Transverse colon (tissue), 4 donors: ENCODE measurements around the gene OBSCN. TPM values are rescaled to one million over a fixed set of nuclear protein-coding genes. Genes with fewer than 3 reads are reported as not detected.
"Not testable (repeated sequence)": the region's sequence is repeated elsewhere in the genome, so short reads cannot be mapped to it uniquely, and the experiment has no call there.

ENCODE experiments used
- DNase-seq: peaks from one replicate; pipeline ENCODE4 v3.0.0-alpha.2; 2019
- H3K27ac ChIP-seq, 4 donors: fragments of 200-600 bp; sonication (generic); 2 replicates each; pipeline ENCODE4 v1.5.1; 2016 to 2018; ENCODE audit warnings: inconsistent platforms in 4 of 4
- H3K27me3 ChIP-seq: fragments of 200-600 bp; sonication (generic); 2 replicates; pipeline ENCODE4 v1.5.1; 2017; ENCODE audit warnings: inconsistent platforms
- H3K36me3 ChIP-seq, 4 donors: fragments of 200-600 bp; sonication (generic); 2 replicates each; pipeline ENCODE4 v1.5.1; 2017 to 2019; ENCODE audit warnings: inconsistent platforms in 4 of 4
- H3K4me1 ChIP-seq, 4 donors: fragments of 200-600 bp; sonication (generic); 2 replicates each; pipeline ENCODE4 v1.5.1; 2017 to 2020; ENCODE audit warnings: inconsistent platforms in 4 of 4
- H3K4me3 ChIP-seq, 4 donors: fragments of 200-600 bp; sonication (generic); 1 replicate in 1 of 4; 2 replicates in 3 of 4; pipeline versions ENCODE4 v1.5.1 to v1.6.1; 2017 to 2019; ENCODE audit warnings: inconsistent platforms in 4 of 4
- H3K9me3 ChIP-seq, 2 donors: fragments of 200-600 bp; sonication (generic); 2 replicates each; pipeline ENCODE4 v1.5.1; 2017 to 2019; ENCODE audit warnings: inconsistent platforms in 2 of 2
- EP300 ChIP-seq: sonication (generic); formaldehyde crosslinking; IDR thresholded peaks from one replicate; pipeline ENCODE4 v1.6.1; 2017; ENCODE audit warnings: antibody characterized with exemption, low read depth
- POLR2A ChIP-seq: fragments of 450-650 bp; IDR thresholded peaks from one replicate; pipeline ENCODE4 v1.6.1; 2016; ENCODE audit warnings: antibody characterized with exemption, mild to moderate bottlenecking, moderate library complexity
- POLR2AphosphoS5 ChIP-seq, 3 donors: sonication (generic); formaldehyde crosslinking; IDR thresholded peaks; one replicate each; pipeline ENCODE4 v1.6.1; 2016; ENCODE audit warnings: antibody characterized with exemption in 3 of 3
- WGBS, 2 donors: methylation state at CpG; one replicate each; pipeline ENCODE4 v1.1.5; 2018; ENCODE audit warnings: low coverage in 1 of 2; 5-methylcytosine and 5-hydroxymethylcytosine counted together
- in situ Hi-C, 4 donors: fragments of 200-750 bp; cut with MboI; loops; one replicate each; pipeline versions ENCODE4 v1.15.0 to v1.15.1; 2017; ENCODE audit warnings: low sequenced_read_pairs in 3 of 4, low pct_ligation_motif_present in 1 of 4, low pct_unique_long_range_greater_than_20kb in 1 of 4
- intact Hi-C: fragments of 100-400 bp; cut with DNase I; formaldehyde crosslinking; loops from one replicate; pipeline ENCODE4 v1.15.1; 2023; ENCODE audit warnings: low total_unique reads
- total RNA-seq, 4 donors: library from RNA; depleted of rRNA; stranded (reverse); fragments of >200 nt; gene quantifications; one replicate each; pipeline ENCODE4 v1.1.0, GENCODE V29; 2016
- TF ChIP-seq, protein P1 (sequence below), 5 experiments: fragments of 200-600 bp in 3 of 5; fragments of 450-650 bp in 2 of 5; sonication (generic) in 3 of 5; IDR thresholded peaks; 1 replicate in 2 of 5; 2 replicates in 3 of 5; pipeline ENCODE4 v1.5.1; 2016 to 2017; ENCODE audit warnings: antibody characterized with exemption in 5 of 5, inconsistent platforms in 3 of 5, mild to moderate bottlenecking in 2 of 5, moderate library complexity in 1 of 5

OBSCN gene
- total RNA-seq, 4 donors from 2014 or later = 11.9 to 21.7 (median 15.8) TPM

DNA sequence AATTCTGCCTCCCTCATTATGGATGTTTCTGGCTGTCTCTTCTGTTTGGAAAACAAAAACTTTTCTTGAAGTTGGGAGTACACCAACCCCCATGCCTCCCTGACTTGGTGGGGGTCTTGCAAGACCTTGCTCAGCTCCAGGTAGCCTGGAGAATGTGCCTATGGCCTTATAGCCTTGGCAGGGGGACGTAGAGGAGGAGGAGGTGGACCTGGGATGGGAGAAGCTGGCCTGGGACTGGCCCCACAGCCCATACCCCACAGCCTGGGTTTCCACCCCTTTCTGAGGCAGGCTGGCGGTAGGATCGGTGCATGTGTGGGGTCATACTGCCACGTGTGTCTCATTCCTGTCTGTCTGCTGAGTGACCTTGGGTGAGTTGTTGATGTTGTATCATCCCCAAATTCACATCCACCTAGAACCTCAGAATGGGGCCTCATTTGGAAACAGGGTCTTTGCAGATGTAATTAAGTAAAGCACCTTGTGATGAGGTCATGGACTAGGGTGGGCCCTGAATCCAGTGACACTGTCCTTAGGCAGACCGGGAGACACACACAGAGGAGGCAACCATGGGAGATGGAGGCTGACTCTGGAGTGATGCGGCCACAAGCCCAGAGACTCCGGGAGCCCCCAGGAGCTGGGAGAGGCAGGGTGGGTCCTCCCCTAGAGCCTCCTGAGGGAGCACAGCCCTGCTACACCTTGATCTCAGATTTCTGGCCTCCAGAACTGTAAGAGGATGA is 18.5 kb downstream of the OBSCN start:
- in situ Hi-C loops = no loop called here
- peaks cover 0 to 8% of the 10 kb centered on the region in 2 donors for H3K9me3 ChIP-seq
- no peaks in the 10 kb centered on the region for H3K36me3 ChIP-seq
- WGBS, 2 donors = 60 to 85% methylated on average over 1 to 7 of the region's 7 CpGs
- peaks cover 0 to 6% (median 2%) of the 10 kb centered on the region in 4 donors for H3K4me1 ChIP-seq
- no peak overlapping the region for H3K27ac ChIP-seq
- TF ChIP-seq POLR2A (no peak), EP300 (no peak), POLR2AphosphoS5 (IDR thresholded peaks at IDR 0.05) (no peak)
- TF ChIP-seq, protein P1, sequence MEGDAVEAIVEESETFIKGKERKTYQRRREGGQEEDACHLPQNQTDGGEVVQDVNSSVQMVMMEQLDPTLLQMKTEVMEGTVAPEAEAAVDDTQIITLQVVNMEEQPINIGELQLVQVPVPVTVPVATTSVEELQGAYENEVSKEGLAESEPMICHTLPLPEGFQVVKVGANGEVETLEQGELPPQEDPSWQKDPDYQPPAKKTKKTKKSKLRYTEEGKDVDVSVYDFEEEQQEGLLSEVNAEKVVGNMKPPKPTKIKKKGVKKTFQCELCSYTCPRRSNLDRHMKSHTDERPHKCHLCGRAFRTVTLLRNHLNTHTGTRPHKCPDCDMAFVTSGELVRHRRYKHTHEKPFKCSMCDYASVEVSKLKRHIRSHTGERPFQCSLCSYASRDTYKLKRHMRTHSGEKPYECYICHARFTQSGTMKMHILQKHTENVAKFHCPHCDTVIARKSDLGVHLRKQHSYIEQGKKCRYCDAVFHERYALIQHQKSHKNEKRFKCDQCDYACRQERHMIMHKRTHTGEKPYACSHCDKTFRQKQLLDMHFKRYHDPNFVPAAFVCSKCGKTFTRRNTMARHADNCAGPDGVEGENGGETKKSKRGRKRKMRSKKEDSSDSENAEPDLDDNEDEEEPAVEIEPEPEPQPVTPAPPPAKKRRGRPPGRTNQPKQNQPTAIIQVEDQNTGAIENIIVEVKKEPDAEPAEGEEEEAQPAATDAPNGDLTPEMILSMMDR (IDR thresholded peaks at IDR 0.05) = no peak
- no peak overlapping the region for H3K4me3 ChIP-seq
- intact Hi-C loops = no loop called here
- DNase-seq = no peak
- H3K27me3 ChIP-seq = no peaks in the 10 kb centered on the region

DNA sequence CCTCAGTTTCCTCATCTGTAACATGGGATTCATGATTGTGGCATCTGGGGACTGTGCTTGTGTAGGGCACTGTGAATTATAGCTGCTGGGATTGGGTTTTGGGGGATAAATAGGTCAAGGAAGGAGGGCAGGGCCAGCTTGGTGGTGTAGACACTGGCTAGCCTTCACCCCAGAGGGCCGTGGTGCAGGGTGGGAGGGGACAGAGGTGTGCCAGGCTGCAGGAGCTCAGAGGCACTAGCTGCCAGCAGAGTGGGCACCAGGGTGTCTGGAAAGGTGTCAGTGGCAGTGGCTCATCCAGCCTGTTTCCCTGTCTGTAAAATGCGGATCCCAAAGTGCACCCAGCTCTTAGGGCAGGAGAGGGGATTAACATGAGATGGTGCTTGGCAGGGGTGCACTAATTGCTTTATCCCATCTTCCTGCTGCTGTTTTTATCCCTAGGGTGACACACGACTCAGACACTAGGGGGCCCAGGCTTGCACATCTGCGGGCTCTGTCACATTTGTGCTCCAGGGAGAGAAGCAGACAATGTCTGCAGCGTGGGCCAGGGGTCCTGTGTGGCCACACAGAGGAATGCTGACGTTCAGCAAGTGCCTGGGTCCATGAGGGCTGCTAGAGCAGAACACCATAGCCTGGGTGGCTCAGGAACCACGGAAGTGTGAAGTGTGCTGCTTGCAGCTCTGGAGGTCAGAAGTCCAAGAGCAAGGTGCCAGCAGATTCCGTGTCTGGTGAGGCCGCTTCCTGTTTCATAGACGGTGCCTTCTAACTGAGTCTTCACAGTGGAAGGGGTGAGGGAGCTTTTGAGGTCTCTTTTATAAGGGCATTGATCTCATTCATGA is 19.3 kb downstream of the OBSCN start:
- Histone ChIP-seq H3K4me3 (no peak overlapping the region), H3K36me3 (no peaks in the 10 kb centered on the region), H3K27me3 (no peaks in the 10 kb centered on the region), H3K9me3 (peaks cover 0 to 8% of the 10 kb centered on the region in 2 donors), H3K27ac (peak overlapping the region in 2 of 4 donors; percentile 7 to 25), H3K4me1 (peaks cover 0 to 6% (median 2%) of the 10 kb centered on the region in 4 donors)
- intact Hi-C loops (no loop called here), in situ Hi-C loops (no loop called here)
- WGBS, 2 donors = 32 to 83% methylated on average over 1 to 10 of the region's 10 CpGs
- peak; percentile 57 for DNase-seq
- TF ChIP-seq, protein P1 (IDR thresholded peaks at IDR 0.05) = peak in 4 of 5 experiments; percentile 15 to 44 (median 34)
- no peak for TF ChIP-seq POLR2A

DNA sequence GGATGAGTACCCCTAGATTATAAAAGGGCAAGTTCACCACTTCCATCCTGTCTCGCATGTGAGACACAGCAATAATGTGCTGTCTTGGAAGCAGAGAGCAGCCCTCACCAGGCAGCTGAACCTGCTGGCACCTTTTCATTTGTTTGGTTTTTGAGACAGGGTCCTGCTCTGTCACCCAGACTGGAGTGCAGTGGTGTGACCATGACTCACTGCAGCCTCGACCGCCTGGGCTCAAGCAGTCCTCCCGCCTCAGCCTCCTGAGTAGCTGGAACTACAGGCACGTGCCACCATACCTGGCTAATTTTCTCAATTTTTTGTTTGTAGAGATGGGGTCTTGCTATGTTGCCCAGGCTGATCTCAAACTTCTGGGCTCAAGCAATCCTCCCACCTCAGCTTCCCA is 20.3 kb downstream of the OBSCN start:
- in situ Hi-C loops, H3K4me1 ChIP-seq, H3K4me3 ChIP-seq, H3K36me3 ChIP-seq, DNase-seq, H3K9me3 ChIP-seq, intact Hi-C loops, H3K27me3 ChIP-seq: not testable (repeated sequence)
- H3K27ac ChIP-seq = peak overlapping the region in 2 of 4 donors; percentile 15 to 35
- WGBS, 2 donors = 91% methylated on average over 5 of the region's 5 CpGs; no CpG with 5 or more reads in 1 of the 2 donors

DNA sequence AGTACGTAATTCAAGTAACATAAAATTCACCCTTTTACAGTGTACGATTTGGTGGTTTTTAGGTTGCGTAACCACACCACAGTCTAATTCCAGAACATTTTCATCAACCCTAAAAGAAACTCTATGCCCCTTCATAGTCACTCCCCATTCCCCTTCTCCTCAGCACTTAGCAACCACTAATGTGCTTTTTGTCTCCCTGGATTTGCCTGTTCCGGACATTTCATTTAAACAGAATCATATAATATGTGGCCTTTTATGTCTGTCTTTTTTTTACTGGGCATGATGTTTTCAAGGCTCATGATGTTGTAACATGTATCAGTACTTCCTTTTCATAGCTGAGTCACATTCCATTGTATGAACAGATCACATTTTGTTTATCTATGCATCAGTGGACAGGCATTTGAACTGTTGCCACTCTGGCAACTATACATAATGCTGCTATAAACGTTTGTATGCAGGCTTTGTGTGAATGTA is 20.8 kb downstream of the OBSCN start:
- peaks cover 0 to 6% (median 2%) of the 10 kb centered on the region in 4 donors for H3K4me1 ChIP-seq
- TF ChIP-seq, protein P1 (IDR thresholded peaks at IDR 0.05) = no peak
- TF ChIP-seq POLR2AphosphoS5 (IDR thresholded peaks at IDR 0.05) (no peak), EP300 (no peak), POLR2A (no peak)
- in situ Hi-C loops = no loop called here
- peaks cover 0 to 8% of the 10 kb centered on the region in 2 donors for H3K9me3 ChIP-seq
- intact Hi-C loops = no loop called here
- H3K27ac ChIP-seq = peak overlapping the region in 1 of 4 donors; percentile 35
- 74 to 75% methylated on average over 5 of the region's 5 CpGs for WGBS, 2 donors
- H3K36me3 ChIP-seq = no peaks in the 10 kb centered on the region
- H3K4me3 ChIP-seq = no peak overlapping the region
- H3K27me3 ChIP-seq = no peaks in the 10 kb centered on the region
- no peak for DNase-seq
